ENCODE results near the gene PKN3. TPM values are rescaled to one million over a fixed set of nuclear protein-coding genes. Genes with fewer than 3 reads are reported as not detected.
A peak's percentile ranks its signal among the peaks of the same experiment; 100 is the strongest.

PKN3 gene
- total RNA-seq, 1 donor from 2014 or later = 2.5 TPM

DNA sequence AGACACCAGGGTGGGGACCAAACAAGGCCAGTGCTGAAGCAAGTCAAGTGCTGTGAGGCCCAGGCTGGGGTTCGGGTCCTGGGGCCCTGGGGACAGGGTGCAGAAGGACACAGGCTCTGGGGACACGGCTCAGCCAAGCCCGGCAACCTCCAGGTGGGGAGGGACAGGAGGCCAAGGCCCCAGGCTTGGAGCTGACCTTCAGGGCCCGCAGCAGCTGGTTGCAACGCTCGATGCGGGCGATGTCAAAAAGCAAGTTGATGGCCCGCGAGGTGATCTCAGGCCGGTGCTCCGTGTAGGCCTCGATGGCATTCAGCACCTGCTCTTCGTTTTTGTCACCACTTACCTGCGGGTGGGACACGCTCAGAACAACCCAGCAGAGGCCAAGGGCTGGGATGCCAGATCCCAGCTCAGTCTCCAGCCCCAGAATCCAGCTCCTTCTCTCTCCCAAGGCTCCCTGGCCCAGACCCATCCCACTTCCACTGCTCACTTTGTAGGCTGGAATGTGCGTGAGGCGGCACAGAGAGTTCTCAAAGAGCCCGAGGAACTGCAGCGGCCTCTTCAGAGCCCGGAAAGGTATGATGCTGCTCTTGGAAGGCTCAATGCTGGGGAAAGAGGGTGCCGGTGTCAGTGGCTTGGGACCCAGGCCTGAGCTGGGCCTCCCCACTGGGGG, 48.8 kb downstream of the PKN3 start:
- ATAC-seq = peak; percentile 18

DNA sequence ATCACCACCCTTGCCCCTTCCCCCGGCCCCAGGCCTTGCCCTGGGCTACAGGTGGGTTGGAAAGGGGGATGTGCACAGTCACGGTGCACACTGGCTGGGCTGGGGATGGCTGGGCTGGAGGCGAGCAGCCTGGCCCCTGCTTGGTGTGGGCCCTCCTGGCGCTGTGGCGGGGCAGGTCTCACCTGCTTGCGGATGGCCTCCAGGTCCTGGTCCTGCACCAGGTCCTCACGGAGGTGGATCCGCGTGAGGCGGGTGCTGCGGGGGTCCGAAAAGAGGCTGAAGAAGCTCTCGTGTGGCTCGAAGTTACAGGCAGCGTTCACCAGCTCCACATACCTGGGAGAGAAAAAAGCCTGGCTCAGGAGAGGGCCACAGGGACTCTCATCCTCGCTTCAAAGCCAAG, 51.3 kb downstream of the PKN3 start:
- ATAC-seq = no peak

DNA sequence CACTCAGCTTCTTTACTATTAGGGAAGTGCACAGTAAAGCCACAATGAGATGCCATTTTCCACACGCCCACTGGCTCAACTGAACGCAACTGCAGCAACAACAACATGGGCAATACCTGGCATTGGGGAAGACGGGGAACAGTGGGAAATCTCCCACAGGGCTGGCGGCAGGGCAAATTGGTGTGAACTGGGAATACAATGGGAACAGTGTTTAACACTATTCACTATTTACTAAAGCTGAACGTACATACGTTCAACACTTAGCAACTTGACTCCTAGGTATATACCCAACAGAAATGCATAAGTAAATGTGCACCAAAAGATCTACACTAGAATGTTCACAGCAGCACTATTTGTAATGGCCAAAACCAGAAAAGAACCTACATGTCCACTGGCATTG, 55.3 kb downstream of the PKN3 start:
- no peak for ATAC-seq

DNA sequence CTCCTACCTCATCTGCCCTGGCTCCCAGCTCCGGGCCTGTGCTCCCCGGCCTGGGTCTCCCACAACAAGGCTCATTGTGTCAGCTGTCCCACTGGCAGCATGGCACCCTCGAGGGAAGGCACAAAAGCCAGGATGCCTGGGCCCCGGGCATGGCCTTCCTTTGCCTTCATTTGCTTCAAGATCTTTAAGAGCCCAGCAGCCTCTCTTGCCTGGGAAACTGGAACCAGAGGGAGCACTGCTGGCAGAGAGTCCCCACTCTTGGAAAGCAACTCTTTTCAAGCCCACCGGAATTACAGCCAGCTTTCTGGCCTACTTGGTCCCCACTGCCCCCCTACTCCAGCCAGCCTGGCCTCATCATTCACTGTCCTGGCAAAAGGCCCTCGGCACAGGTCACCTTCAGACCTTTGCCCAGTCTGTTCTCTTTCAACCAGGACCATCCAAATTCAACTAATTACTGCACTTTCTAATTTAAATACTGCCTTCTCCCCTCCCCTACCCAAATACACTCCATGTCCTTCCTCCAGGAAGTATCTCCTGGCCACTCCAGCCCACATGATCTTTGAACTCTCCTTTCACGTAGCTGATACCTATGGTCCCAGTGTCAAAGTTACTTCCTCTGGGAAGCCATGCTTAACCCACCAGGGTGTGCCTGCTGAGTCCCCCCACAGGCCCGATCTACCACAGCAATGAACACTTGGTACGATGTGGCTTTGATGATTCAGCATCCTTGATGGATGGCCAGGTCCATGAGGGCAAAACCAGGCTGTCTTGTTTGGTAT, 60.6 kb downstream of the PKN3 start:
- no peak for ATAC-seq

DNA sequence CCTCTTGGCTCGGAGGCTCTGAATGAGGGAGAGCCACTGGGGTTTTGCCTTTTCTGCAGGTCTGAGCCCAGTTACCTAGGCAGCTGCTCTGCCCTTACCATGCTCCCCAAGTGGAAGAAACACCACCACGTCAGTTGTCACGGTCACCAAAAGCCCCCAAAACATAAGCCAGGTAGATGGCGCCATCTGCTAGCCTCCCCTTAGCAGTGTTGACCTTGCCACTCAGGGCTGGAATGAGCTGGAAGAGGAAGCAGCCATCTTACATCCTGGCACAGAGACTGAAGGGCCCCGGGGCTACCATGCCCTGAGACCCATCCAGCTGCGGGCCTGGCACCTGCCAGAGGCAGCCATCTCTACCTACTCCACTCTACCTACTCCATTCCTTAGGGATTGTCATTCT, 62.1 kb downstream of the PKN3 start:
- no peak for ATAC-seq

DNA sequence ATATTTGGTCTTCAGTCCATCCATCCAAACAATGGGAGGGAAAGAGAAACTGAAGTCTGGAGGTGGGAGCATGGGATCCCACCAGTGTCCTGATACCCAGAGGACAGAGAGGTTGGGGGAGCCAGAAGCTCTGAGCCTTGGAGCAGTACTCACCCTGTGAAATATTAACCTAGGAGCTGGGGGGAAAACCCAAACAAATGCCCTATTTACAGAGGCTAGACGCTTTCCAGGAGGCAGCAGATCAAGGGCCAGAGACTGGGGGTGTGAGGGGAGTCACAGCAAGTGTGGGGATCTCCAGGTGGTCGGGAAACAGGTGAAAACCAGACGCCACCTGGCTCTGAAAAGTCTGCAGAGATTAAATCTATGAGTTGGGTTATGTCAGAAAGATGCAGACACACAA, 63.2 kb downstream of the PKN3 start:
- ATAC-seq = no peak

DNA sequence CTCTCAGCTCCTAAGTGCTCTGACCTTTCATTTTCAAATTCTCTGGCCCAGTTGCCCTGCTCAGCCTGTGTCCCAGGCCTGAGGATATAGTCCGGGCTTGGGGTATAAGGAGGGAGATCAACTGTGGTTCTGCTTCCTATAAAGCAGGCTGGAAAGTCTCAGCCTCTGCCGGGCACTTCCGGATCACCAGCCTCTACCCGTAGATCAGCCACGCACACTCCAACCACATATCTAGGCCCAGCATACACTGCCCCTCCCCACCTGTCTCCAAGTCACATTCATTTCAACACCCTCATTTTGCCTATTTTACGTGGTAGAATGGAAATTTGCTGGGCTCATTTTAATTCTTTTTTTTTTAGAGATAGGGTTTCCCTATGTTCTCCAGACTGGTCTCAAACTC, 66.3 kb downstream of the PKN3 start:
- ATAC-seq = no peak

Other genes starting within 250 kb of the PKN3 start
- 14.5 TPM for gene ODF2, start 246.5 kb upstream of the PKN3 start, total RNA-seq
- gene GLE1, start 197.8 kb upstream of the PKN3 start, total RNA-seq = 22.5 TPM
- gene SPTAN1, start 149.9 kb upstream of the PKN3 start, total RNA-seq = 161 TPM
- gene DYNC2I2, start 45.7 kb upstream of the PKN3 start, total RNA-seq = 37.0 TPM
- gene SET, start 13.3 kb upstream of the PKN3 start, total RNA-seq = 267 TPM
- gene ZDHHC12, start 21.6 kb downstream of the PKN3 start, total RNA-seq = 54.4 TPM
- gene ZER1, start 69.4 kb downstream of the PKN3 start, total RNA-seq = 23.2 TPM
- 15.5 TPM for gene TBC1D13, start 84.8 kb downstream of the PKN3 start, total RNA-seq
- 26.6 TPM for gene ENDOG, start 116.0 kb downstream of the PKN3 start, total RNA-seq
- gene SPOUT1, start 127.3 kb downstream of the PKN3 start, total RNA-seq = 42.6 TPM
- gene KYAT1, start 179.4 kb downstream of the PKN3 start, total RNA-seq = 3.7 TPM
- gene LRRC8A, start 179.6 kb downstream of the PKN3 start, total RNA-seq = 75.8 TPM
- gene PHYHD1, start 218.5 kb downstream of the PKN3 start, total RNA-seq = 12.4 TPM
- gene DOLK, start 245.1 kb downstream of the PKN3 start, total RNA-seq = 9.2 TPM
- 43.5 TPM for gene NUP188, start 245.2 kb downstream of the PKN3 start, total RNA-seq